Cardiac muscle cell (in vitro differentiated cells and primary cell): ENCODE results near the gene IKZF2. TPM values are rescaled to one million over a fixed set of nuclear protein-coding genes. Genes with fewer than 3 reads are reported as not detected.

Experiments
- DNase-seq, 2 donors: peaks; one replicate each; pipeline versions ENCODE4 v3.0.0 to v3.0.0-alpha.2; 2010 to 2017; ENCODE audit warnings: low read depth in 1 of 2, low spot score in 1 of 2
- H3K27ac ChIP-seq: fragments of 200-600 bp; sonication (generic); 2 replicates; pipeline ENCODE4 v1.5.1; 2016
- H3K27me3 ChIP-seq: fragments of 200-600 bp; sonication (generic); 2 replicates; pipeline ENCODE4 v1.6.0; 2016; ENCODE audit warnings: control low read depth
- H3K36me3 ChIP-seq: fragments of 200-600 bp; sonication (generic); 2 replicates; pipeline ENCODE4 v1.5.1; 2016; ENCODE audit warnings: control low read depth
- H3K4me1 ChIP-seq: fragments of 200-600 bp; sonication (generic); 2 replicates; pipeline ENCODE4 v1.8.1; 2017; ENCODE audit warnings: low read depth, mild to moderate bottlenecking, mixed run types
- H3K4me3 ChIP-seq: fragments of 200-600 bp; sonication (generic); 2 replicates; pipeline ENCODE4 v1.5.1; 2016; ENCODE audit warnings: mild to moderate bottlenecking
- H3K9me3 ChIP-seq: fragments of 200-600 bp; sonication (generic); 2 replicates; pipeline ENCODE4 v1.5.1; 2017; ENCODE audit warnings: low read depth, mild to moderate bottlenecking, control low read depth
- CTCF ChIP-seq: IDR thresholded peaks from 2 replicates; pipeline ENCODE4 v1.5.1; 2012; ENCODE audit warnings: low read depth, mild to moderate bottlenecking, low read length
- polyA plus RNA-seq: library from polyadenylated mRNA; unstranded; fragments of >200 nt; fragmentation: Nextera tagmentation; extraction: Ambion mirVana; gene quantifications from 2 replicates; pipeline ENCODE4 v1.2.1, GENCODE V29; 2016
- total RNA-seq: library from RNA; depleted of rRNA; stranded (reverse); fragments of >200 nt; gene quantifications from 2 replicates; pipeline ENCODE4 v1.2.3, GENCODE V29; 2016

IKZF2 gene
- total and polyA plus RNA-seq, 2 experiments from 2014 or later = 3.1 to 10.8 TPM

GRCh38 chr2:212959471-212960117 lies 191.8 kb downstream of the IKZF2 start:
- no peaks in the 10 kb centered on the region for H3K36me3 ChIP-seq
- H3K27ac ChIP-seq = no peak overlapping the region
- H3K4me3 ChIP-seq = no peak overlapping the region
- no peak for TF ChIP-seq CTCF
- DNase-seq = no peak
- H3K9me3 ChIP-seq = no peaks in the 10 kb centered on the region
- H3K4me1 ChIP-seq = peaks cover 20% of the 10 kb centered on the region
- no peaks in the 10 kb centered on the region for H3K27me3 ChIP-seq

GRCh38 chr2:212958757-212959295 lies 192.6 kb downstream of the IKZF2 start:
- Histone ChIP-seq H3K27ac (no peak overlapping the region), H3K27me3 (no peaks in the 10 kb centered on the region), H3K36me3 (no peaks in the 10 kb centered on the region), H3K4me1 (peaks cover 20% of the 10 kb centered on the region), H3K4me3 (no peak overlapping the region), H3K9me3 (no peaks in the 10 kb centered on the region)
- peak in 1 of 2 donors; percentile 34 for DNase-seq
- no peak for TF ChIP-seq CTCF

- H3K27me3 ChIP-seq = no peaks in the 10 kb centered on the region
- no peaks in the 10 kb centered on the region for H3K36me3 ChIP-seq
- H3K27ac ChIP-seq = peak overlapping the region; percentile 17
- no peak for TF ChIP-seq CTCF
- peaks cover 20% of the 10 kb centered on the region for H3K4me1 ChIP-seq
- no peaks in the 10 kb centered on the region for H3K9me3 ChIP-seq
- DNase-seq = no peak
- no peak overlapping the region for H3K4me3 ChIP-seq
These were observed 193.3 kb downstream of the IKZF2 start for GRCh38 chr2:212958133-212958532.

- peak overlapping the region; percentile 17 for H3K27ac ChIP-seq
- H3K4me3 ChIP-seq = no peak overlapping the region
- H3K27me3 ChIP-seq = no peaks in the 10 kb centered on the region
- no peak for TF ChIP-seq CTCF
- DNase-seq = no peak
- no peaks in the 10 kb centered on the region for H3K36me3 ChIP-seq
- H3K4me1 ChIP-seq = peaks cover 20% of the 10 kb centered on the region
- no peaks in the 10 kb centered on the region for H3K9me3 ChIP-seq
These were observed 193.8 kb downstream of the IKZF2 start for GRCh38 chr2:212957624-212958023.

GRCh38 chr2:212956665-212957607 lies 194.5 kb downstream of the IKZF2 start:
- H3K4me3 ChIP-seq = no peak overlapping the region
- no peak overlapping the region for H3K27ac ChIP-seq
- H3K4me1 ChIP-seq = peaks cover 20% of the 10 kb centered on the region
- no peak for DNase-seq
- TF ChIP-seq CTCF = no peak
- no peaks in the 10 kb centered on the region for H3K27me3 ChIP-seq
- no peaks in the 10 kb centered on the region for H3K9me3 ChIP-seq
- no peaks in the 10 kb centered on the region for H3K36me3 ChIP-seq
